Measurements from ENCODE around the gene DCXR. TPM values are rescaled to one million over a fixed set of nuclear protein-coding genes. Genes with fewer than 3 reads are reported as not detected.
A peak's percentile ranks its signal among the peaks of the same experiment; 100 is the strongest.

Gene DCXR
- 100 to 1,000 TPM in 2 of 3 donors, 10 to 100 TPM in 1; 84.9 to 151 (median 124) TPM for total RNA-seq
- long read RNA-seq, donor 1, transcript DCXR-201 (8 exons, 887 nt), result major isoform, 35 of 55 reads
- long read RNA-seq, donor 1, transcript DCXR-213 (7 exons, 915 nt), result minor isoform, 5 of 55 reads
- long read RNA-seq, donor 1, partial matches to known transcripts, result 8 of 55 reads
- long read RNA-seq, donor 1, other reads (novel, unspliced or antisense), result 5 of 55 reads
- long read RNA-seq, donor 2, transcript DCXR-201 (8 exons, 887 nt), result major isoform, 80 of 110 reads
- long read RNA-seq, donor 2, partial matches to known transcripts, result 9 of 110 reads
- long read RNA-seq, donor 2, other reads (novel, unspliced or antisense), result 11 of 110 reads

DNA sequence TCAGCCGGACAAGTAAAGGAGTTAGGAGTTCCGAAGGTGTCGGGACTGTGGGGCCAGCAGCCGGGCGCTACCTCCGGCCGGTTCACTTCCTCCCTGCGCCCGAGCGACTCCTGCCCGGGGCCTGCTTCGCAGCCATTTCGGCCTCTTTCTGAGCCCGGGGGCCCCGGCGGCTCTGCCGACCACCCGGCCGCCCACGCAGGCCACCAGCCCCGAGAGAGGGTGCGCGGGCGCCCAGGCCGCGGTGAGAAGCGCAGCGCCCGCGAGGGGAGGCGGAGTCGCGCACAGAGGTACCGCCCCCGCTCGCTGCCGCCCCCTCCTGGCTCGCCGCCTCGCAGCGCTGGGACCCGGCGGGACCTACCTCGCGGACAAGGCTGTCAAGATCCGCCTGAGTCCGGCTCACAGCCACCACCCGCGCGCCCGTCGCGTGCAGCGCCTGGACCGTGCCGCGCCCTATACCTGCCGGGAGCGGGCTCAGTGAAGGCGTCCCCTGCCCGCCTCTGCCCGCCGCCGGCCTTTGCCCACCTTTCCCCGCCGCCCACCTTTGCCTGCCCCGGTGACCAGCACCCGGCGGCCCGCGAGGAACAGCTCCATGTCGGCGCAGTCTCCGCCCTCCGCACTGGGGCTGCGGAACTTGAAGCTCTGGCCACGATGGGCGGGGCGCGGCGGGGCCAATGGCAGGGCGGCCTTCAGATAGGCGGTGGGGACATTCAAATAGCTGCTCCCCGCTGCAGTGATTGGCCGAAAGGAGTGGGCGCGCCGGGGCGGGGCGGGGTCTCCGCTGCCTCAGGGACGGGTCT is at the start of gene DCXR:
TSS of gene DCXR (minus strand) at position 606 of the 797 bp plus-strand sequence. CDS start at position 591, 15 bp downstream.
- DNase-seq, result peak; percentile 98 to 99 (median 98)
- ATAC-seq, result peak; percentile 97
- Histone ChIP-seq H3K4me1 (ENCODE audit: low read depth) (peaks cover 10% of the 10 kb centered on the region), H3K9me3 (no peaks in the 10 kb centered on the region), H3K36me3 (ENCODE audit: low read depth) (no peaks in the 10 kb centered on the region), H3K4me3 (peak within 1 kb of the TSS; percentile 35)
- TF ChIP-seq, protein P1, sequence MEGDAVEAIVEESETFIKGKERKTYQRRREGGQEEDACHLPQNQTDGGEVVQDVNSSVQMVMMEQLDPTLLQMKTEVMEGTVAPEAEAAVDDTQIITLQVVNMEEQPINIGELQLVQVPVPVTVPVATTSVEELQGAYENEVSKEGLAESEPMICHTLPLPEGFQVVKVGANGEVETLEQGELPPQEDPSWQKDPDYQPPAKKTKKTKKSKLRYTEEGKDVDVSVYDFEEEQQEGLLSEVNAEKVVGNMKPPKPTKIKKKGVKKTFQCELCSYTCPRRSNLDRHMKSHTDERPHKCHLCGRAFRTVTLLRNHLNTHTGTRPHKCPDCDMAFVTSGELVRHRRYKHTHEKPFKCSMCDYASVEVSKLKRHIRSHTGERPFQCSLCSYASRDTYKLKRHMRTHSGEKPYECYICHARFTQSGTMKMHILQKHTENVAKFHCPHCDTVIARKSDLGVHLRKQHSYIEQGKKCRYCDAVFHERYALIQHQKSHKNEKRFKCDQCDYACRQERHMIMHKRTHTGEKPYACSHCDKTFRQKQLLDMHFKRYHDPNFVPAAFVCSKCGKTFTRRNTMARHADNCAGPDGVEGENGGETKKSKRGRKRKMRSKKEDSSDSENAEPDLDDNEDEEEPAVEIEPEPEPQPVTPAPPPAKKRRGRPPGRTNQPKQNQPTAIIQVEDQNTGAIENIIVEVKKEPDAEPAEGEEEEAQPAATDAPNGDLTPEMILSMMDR (IDR thresholded peaks at IDR 0.05), result peak; percentile 94
- intact Hi-C loops (cut with DNase I, micrococcal nuclease), result loop anchor here in 1 of 2 donors (10.0 kb wide), 1 partner anchor 118 kb away; no protein-coding TSS in a partner anchor

DNA sequence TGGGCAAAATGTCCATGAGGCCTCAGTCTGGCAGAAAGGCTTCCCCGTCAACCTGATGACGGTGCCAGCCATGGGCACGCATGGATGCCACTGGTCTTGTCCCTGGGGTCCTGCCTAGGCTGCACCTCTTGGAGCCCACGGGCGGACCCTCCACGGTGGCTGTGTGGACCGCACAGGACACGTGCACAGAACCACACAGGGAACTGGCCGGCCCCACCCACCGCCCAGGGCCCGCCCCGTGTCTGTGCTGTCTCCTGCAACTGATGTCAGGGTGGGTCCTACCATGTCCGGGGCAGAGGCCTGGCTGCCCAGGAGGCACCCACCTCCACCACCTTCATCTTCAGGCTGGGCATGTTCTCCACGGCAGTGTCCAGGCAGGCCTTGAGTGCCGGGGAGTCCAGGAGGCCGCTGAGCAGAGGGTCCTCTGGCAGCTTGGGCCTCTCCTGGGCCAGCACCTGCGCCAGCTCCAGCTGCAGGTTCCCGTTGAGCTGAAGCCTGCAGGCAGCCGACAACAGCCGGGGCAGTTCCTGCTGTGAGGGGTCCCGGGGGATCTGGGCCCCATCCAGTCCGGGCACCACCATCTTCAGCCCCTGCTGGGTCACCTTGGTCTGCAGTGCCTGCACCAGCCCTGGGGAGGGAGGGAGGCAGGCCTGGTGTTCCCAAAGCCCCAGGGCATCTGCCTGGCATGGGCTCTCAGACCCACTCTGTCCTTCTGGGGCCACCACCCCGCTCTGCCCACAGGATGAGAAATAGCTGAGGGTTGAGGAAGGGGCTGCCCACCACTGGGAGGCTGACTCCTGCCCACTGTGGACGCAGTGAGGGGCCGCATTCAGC is 48.7 kb upstream of the DCXR start:
- Histone ChIP-seq H3K9me3 (no peaks in the 10 kb centered on the region), H3K36me3 (ENCODE audit: low read depth) (peaks cover 28% of the 10 kb centered on the region), H3K4me1 (ENCODE audit: low read depth) (no peaks in the 10 kb centered on the region), H3K4me3 (no peak overlapping the region)
- TF ChIP-seq, protein P1 (IDR thresholded peaks at IDR 0.05), result no peak
- peak; percentile 2 for ATAC-seq
- intact Hi-C loops (cut with DNase I, micrococcal nuclease), result no loop called here
- DNase-seq, result no peak

DNA sequence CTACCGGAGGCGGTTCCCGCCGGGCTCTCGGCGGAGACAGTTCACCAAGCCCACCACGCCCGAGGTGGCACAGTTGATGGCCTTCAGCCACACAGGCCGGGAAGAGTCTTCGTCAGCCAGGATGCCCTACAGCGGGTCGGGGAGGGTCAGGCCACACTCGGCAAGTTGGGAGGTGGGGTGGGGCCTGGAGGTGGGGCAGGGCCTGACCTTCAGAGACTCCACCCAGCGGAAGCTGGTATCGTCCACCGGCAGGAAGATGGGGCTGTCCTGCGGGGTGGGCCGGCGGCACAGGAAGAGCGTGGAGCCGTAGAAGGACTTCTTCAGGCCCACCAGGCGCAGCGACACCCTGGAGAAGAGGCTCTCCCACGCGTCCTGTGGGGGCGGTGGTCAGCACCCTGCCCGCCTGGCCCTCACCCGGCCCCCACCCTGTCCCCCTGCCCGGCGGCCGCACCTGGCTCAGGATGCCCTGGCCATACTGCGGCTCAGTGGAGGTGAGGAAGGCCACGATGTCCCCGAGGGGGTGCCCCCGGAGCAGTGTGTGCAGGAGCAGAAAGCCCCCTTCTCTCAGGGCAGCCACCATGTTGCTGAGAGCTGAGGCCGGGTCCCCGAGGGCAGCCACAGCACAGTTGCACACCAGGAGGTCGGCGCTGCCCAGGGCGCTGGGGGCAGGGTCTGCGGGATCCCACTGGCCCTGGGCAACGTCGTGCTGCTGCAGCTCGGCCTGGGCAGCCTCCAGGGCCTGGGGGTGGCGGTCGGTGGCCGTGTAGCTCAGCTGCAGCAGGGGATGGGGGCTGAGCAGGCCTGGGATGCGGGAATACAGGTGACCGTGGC is 47.7 kb upstream of the DCXR start:
- H3K4me1 ChIP-seq (ENCODE audit: low read depth), result no peaks in the 10 kb centered on the region
- H3K36me3 ChIP-seq (ENCODE audit: low read depth), result peaks cover 32% of the 10 kb centered on the region
- ATAC-seq (no peak), DNase-seq (no peak)
- no peak overlapping the region for H3K4me3 ChIP-seq
- intact Hi-C loops (cut with DNase I, micrococcal nuclease), result no loop called here
- no peaks in the 10 kb centered on the region for H3K9me3 ChIP-seq
- TF ChIP-seq, protein P1 (IDR thresholded peaks at IDR 0.05), result no peak

DNA sequence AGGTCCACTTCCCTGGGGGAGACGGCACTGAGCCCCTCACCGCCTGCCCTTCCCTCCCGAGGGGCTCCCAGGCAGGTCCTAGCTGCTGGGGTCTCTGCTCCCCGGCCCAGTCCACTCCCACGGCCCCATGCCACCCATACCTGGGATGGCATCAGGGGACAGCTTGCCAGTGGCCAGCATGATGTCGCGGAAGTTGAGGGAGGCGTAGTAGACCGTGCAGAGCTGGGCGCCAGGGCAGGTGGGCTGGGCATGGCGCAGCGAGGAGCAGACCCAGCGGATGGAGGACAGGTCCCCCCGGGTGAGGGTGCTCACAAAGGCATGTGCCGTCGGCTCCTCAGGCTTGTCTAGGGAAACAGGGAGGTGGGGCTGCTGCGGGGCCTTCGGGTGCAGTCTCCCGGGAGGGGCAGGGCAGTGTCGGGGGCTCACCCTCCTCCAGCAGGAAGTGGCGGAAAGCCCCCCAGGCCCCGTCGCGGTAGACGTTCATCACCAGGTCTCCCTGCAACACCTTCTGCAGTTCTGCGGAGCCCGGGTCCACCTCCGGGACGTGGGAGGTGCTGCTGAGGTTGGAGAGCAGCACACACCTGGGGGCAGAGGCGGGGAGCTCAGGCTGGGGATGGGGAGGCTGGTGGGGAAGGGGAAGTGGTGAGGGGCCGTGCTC is 47.0 kb upstream of the DCXR start:
- peaks cover 32% of the 10 kb centered on the region for H3K36me3 ChIP-seq (ENCODE audit: low read depth)
- TF ChIP-seq, protein P1 (IDR thresholded peaks at IDR 0.05), result no peak
- no peak overlapping the region for H3K4me3 ChIP-seq
- intact Hi-C loops (cut with DNase I, micrococcal nuclease), result no loop called here
- ATAC-seq, result no peak
- no peaks in the 10 kb centered on the region for H3K4me1 ChIP-seq (ENCODE audit: low read depth)
- no peaks in the 10 kb centered on the region for H3K9me3 ChIP-seq
- no peak for DNase-seq
